ENCODE data around the gene FBXO5. TPM values are rescaled to one million over a fixed set of nuclear protein-coding genes. Genes with fewer than 3 reads are reported as not detected.

Gene FBXO5
- total and polyA plus RNA-seq, 9 of the 15 experiments (the other 6 are each of a cell fraction or from before 2014, with no cell fraction given), result 17.8 to 89.3 (median 62.9) TPM

DNA sequence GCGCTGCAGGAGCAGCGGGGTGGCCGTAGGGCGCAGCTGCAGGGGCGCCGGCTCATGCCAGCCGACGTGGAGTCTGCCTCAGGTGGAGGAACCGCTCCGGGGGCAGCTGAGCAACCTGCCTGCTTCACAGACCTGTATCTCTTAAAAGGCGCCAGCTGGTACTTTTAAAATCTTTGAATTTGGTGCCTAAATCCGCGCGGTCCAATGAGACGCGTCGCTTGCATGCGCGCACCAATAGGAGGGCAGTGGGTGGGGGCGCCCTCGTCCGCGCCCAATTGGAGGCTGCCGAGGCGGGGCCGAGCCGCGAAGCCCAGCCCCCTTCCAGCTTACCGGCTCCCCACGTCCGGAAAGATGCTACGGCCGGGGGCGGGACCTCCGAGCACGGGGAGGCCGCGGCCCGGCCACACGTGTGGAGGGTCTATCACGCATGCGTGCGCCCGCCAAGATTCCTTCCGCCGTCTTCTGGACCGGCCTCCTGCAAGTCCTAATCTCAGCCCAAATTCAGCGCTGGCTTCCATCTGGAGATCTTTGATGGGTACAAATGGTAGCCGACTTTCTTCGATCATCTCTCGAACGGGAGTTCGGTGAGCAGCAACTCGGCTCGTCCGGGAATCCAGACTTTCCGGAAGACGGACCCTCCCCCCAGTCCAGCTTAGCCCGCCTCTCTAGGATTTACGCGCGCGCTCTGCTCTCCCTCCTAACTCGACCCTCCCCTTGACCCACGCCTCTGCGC is at the start of gene FBXO5 (continued):
- TF ChIP-seq, protein P1, sequence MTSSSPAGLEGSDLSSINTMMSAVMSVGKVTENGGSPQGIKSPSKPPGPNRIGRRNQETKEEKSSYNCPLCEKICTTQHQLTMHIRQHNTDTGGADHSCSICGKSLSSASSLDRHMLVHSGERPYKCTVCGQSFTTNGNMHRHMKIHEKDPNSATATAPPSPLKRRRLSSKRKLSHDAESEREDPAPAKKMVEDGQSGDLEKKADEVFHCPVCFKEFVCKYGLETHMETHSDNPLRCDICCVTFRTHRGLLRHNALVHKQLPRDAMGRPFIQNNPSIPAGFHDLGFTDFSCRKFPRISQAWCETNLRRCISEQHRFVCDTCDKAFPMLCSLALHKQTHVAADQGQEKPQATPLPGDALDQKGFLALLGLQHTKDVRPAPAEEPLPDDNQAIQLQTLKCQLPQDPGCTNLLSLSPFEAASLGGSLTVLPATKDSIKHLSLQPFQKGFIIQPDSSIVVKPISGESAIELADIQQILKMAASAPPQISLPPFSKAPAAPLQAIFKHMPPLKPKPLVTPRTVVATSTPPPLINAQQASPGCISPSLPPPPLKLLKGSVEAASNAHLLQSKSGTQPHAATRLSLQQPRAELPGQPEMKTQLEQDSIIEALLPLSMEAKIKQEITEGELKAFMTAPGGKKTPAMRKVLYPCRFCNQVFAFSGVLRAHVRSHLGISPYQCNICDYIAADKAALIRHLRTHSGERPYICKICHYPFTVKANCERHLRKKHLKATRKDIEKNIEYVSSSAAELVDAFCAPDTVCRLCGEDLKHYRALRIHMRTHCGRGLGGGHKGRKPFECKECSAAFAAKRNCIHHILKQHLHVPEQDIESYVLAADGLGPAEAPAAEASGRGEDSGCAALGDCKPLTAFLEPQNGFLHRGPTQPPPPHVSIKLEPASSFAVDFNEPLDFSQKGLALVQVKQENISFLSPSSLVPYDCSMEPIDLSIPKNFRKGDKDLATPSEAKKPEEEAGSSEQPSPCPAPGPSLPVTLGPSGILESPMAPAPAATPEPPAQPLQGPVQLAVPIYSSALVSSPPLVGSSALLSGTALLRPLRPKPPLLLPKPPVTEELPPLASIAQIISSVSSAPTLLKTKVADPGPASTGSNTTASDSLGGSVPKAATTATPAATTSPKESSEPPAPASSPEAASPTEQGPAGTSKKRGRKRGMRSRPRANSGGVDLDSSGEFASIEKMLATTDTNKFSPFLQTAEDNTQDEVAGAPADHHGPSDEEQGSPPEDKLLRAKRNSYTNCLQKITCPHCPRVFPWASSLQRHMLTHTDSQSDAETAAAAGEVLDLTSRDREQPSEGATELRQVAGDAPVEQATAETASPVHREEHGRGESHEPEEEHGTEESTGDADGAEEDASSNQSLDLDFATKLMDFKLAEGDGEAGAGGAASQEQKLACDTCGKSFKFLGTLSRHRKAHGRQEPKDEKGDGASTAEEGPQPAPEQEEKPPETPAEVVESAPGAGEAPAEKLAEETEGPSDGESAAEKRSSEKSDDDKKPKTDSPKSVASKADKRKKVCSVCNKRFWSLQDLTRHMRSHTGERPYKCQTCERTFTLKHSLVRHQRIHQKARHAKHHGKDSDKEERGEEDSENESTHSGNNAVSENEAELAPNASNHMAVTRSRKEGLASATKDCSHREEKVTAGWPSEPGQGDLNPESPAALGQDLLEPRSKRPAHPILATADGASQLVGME (CRISPR knock-in tag; IDR thresholded peaks at IDR 0.05), result no peak; the same call in 1 of the 2 replicates
- no peak for TF ChIP-seq CHD4 (IDR thresholded peaks at IDR 0.05; ENCODE audit: insufficient read depth, insufficient replicate concordance, low read depth, low read length, poor library complexity, severe bottlenecking)
- peak; percentile 75; the same call in 1 of the 2 replicates for TF ChIP-seq CAMTA2 (CRISPR knock-in tag; conservative IDR thresholded peaks at IDR 0.05)
- TF ChIP-seq ZNF263 (CRISPR knock-in tag; IDR thresholded peaks at IDR 0.05; ENCODE audit: borderline replicate concordance), result peak; percentile 40; the same call in 1 of the 2 replicates
- TF ChIP-seq, protein P2, sequence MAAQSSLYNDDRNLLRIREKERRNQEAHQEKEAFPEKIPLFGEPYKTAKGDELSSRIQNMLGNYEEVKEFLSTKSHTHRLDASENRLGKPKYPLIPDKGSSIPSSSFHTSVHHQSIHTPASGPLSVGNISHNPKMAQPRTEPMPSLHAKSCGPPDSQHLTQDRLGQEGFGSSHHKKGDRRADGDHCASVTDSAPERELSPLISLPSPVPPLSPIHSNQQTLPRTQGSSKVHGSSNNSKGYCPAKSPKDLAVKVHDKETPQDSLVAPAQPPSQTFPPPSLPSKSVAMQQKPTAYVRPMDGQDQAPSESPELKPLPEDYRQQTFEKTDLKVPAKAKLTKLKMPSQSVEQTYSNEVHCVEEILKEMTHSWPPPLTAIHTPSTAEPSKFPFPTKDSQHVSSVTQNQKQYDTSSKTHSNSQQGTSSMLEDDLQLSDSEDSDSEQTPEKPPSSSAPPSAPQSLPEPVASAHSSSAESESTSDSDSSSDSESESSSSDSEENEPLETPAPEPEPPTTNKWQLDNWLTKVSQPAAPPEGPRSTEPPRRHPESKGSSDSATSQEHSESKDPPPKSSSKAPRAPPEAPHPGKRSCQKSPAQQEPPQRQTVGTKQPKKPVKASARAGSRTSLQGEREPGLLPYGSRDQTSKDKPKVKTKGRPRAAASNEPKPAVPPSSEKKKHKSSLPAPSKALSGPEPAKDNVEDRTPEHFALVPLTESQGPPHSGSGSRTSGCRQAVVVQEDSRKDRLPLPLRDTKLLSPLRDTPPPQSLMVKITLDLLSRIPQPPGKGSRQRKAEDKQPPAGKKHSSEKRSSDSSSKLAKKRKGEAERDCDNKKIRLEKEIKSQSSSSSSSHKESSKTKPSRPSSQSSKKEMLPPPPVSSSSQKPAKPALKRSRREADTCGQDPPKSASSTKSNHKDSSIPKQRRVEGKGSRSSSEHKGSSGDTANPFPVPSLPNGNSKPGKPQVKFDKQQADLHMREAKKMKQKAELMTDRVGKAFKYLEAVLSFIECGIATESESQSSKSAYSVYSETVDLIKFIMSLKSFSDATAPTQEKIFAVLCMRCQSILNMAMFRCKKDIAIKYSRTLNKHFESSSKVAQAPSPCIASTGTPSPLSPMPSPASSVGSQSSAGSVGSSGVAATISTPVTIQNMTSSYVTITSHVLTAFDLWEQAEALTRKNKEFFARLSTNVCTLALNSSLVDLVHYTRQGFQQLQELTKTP (IDR thresholded peaks at IDR 0.05; ENCODE audit: low read depth in 1 of 2, partially characterized antibody in 2 of 2), result no peak
- no peak; the same call in 1 of the 2 replicates for TF ChIP-seq HCFC1 (IDR thresholded peaks at IDR 0.05; ENCODE audit: low read depth, low read length)
- TF ChIP-seq, protein P3, sequence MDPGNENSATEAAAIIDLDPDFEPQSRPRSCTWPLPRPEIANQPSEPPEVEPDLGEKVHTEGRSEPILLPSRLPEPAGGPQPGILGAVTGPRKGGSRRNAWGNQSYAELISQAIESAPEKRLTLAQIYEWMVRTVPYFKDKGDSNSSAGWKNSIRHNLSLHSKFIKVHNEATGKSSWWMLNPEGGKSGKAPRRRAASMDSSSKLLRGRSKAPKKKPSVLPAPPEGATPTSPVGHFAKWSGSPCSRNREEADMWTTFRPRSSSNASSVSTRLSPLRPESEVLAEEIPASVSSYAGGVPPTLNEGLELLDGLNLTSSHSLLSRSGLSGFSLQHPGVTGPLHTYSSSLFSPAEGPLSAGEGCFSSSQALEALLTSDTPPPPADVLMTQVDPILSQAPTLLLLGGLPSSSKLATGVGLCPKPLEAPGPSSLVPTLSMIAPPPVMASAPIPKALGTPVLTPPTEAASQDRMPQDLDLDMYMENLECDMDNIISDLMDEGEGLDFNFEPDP (CRISPR knock-in tag; IDR thresholded peaks at IDR 0.05), result 0 out of 2 replicates have a peak, but pooled peaks have one; percentile 11
- no peak for TF ChIP-seq NFATC3 (IDR thresholded peaks at IDR 0.05)
- no peak for TF ChIP-seq KLF1 (tag; IDR thresholded peaks at IDR 0.05)
- no peak for TF ChIP-seq EHMT2 (IDR thresholded peaks at IDR 0.05)
- no peak for TF ChIP-seq ZNF140 (CRISPR knock-in tag; IDR thresholded peaks at IDR 0.05)
- TF ChIP-seq SRSF7 (optimal IDR thresholded peaks at IDR 0.05; ENCODE audit: low read depth, low read length), result no peak
- peak; percentile 99 for TF ChIP-seq NFYB (IDR thresholded peaks at IDR 0.05; ENCODE audit: extremely low read depth, insufficient read length)
